ENCODE measurements around the gene TRIO. TPM values are rescaled to one million over a fixed set of nuclear protein-coding genes. Genes with fewer than 3 reads are reported as not detected.

TRIO gene
- total and polyA plus RNA-seq, 2 of the 8 experiments (the other 6 are each of a cell fraction or from before 2014, with no cell fraction given): 35.1 to 69.1 TPM

- H3K36me3 ChIP-seq (ENCODE audit: control insufficient read depth in 2 of 4, insufficient read depth in 4 of 4, low read length in 3 of 4): peaks cover 6 to 36% (median 31%) of the 10 kb centered on the region in 4 experiments; a peak in 7 of 8 replicates
These were observed 352.2 kb downstream of the TRIO start for GRCh38 chr5:14495301-14495700.

More at GRCh38 chr5:14495301-14495700, 352.2 kb downstream of the TRIO start:
- WGBS, 2 experiments (ENCODE audit: extremely low coverage in 1 of 2, insufficient coverage in 1 of 2, insufficient read length in 1 of 2, insufficient replicate concordance in 2 of 2, low coverage in 1 of 2, low lambda C conversion rate in 2 of 2, missing lambda C conversion rate in 1 of 2): 100% methylated on average over 2 of the region's 5 CpGs; no CpG with 5 or more reads in 1 of the 2 experiments
- no peak overlapping the region for H2AFZ ChIP-seq (ENCODE audit: low read length)
- H2BK5ac ChIP-seq (ENCODE audit: low read depth, low read length): no peak overlapping the region
- no peak overlapping the region for H3K27ac ChIP-seq (ENCODE audit: low read depth, low read length)
- H2BK120ac ChIP-seq (replicated peaks; ENCODE audit: low read depth, low read length): no peak overlapping the region
- no peaks in the 10 kb centered on the region for H3K79me1 ChIP-seq (ENCODE audit: low read depth, low read length)
- FAIRE-seq (no peak), DNase-seq (ENCODE audit: low read depth in 1 of 2, low spot score in 2 of 2) (no peak)
- no peak for TF ChIP-seq SIRT6 (IDR thresholded peaks at IDR 0.05; ENCODE audit: low read length)
- no peak for TF ChIP-seq TAF7 (optimal IDR thresholded peaks at IDR 0.05; ENCODE audit: borderline replicate concordance, low read depth, low read length)
- TF ChIP-seq, protein P1, sequence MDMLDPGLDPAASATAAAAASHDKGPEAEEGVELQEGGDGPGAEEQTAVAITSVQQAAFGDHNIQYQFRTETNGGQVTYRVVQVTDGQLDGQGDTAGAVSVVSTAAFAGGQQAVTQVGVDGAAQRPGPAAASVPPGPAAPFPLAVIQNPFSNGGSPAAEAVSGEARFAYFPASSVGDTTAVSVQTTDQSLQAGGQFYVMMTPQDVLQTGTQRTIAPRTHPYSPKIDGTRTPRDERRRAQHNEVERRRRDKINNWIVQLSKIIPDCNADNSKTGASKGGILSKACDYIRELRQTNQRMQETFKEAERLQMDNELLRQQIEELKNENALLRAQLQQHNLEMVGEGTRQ (IDR thresholded peaks at IDR 0.05; ENCODE audit: low read length): no peak
- no peak for TF ChIP-seq TCF12 (IDR thresholded peaks at IDR 0.05; ENCODE audit: low read depth, low read length)
- no peak for TF ChIP-seq TEAD4 (IDR thresholded peaks at IDR 0.05; ENCODE audit: low read depth, low read length)
- TF ChIP-seq, protein P2, sequence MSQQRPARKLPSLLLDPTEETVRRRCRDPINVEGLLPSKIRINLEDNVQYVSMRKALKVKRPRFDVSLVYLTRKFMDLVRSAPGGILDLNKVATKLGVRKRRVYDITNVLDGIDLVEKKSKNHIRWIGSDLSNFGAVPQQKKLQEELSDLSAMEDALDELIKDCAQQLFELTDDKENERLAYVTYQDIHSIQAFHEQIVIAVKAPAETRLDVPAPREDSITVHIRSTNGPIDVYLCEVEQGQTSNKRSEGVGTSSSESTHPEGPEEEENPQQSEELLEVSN (IDR thresholded peaks at IDR 0.05): no peak
- no peak for TF ChIP-seq EZH2 (IDR thresholded peaks at IDR 0.05; ENCODE audit: low read depth, low read length, severe bottlenecking)
- TF ChIP-seq GTF2F1 (IDR thresholded peaks at IDR 0.05; ENCODE audit: borderline replicate concordance, low read depth, low read length): no peak
- no peak overlapping the region for H4K8ac ChIP-seq (ENCODE audit: extremely low read depth, insufficient read depth, low read length)
- no peak overlapping the region for H3K4me2 ChIP-seq (ENCODE audit: insufficient read depth in 1 of 2, low read depth in 2 of 2, low read length in 2 of 2)
- no peak overlapping the region for H4K5ac ChIP-seq (ENCODE audit: insufficient read length, low read depth, low read length)
- H3K9me3 ChIP-seq (ENCODE audit: insufficient read depth in 2 of 2, low read depth in 1 of 2, low read length in 1 of 2): no peaks in the 10 kb centered on the region
- H3K23me2 ChIP-seq (ENCODE audit: low read depth, low read length): no peaks in the 10 kb centered on the region
- H3K4ac ChIP-seq (replicated peaks; ENCODE audit: insufficient read length, low read depth, low read length): no peak overlapping the region
- H3K4me3 ChIP-seq (ENCODE audit: extremely low read depth in 1 of 4, insufficient read depth in 2 of 4, low read depth in 3 of 4, low read length in 4 of 4): no peak overlapping the region
- H2AK5ac ChIP-seq (ENCODE audit: low read depth, low read length): no peak overlapping the region
- H3K9ac ChIP-seq (replicated peaks in 1 of 4; ENCODE audit: extremely low read depth in 1 of 4, low read depth in 3 of 4, low read length in 3 of 4): no peak overlapping the region
- H2BK15ac ChIP-seq (ENCODE audit: low read length): no peak overlapping the region
- POLR2A ChIA-PET (ENCODE audit: partially characterized antibody): no interaction called here
- no peaks in the 10 kb centered on the region for H3K27me3 ChIP-seq (replicated peaks in 1 of 4; ENCODE audit: control insufficient read depth in 3 of 4, extremely low read depth in 1 of 4, insufficient read depth in 3 of 4, low read length in 3 of 4)
- H3K23ac ChIP-seq (ENCODE audit: insufficient read length): no peak overlapping the region
- no peak overlapping the region for H3K14ac ChIP-seq (ENCODE audit: insufficient read length)
- H4K91ac ChIP-seq (replicated peaks; ENCODE audit: insufficient read length, low read length): no peak overlapping the region
- H3K4me1 ChIP-seq (replicated peaks in 1 of 4; ENCODE audit: control insufficient read depth in 3 of 4, insufficient read depth in 4 of 4, low read length in 3 of 4): no peaks in the 10 kb centered on the region
- H3K56ac ChIP-seq (replicated peaks; ENCODE audit: insufficient read length, low read depth, low read length): no peak overlapping the region
- no peak overlapping the region for H2BK20ac ChIP-seq (ENCODE audit: low read length)
- no peak overlapping the region for H3K18ac ChIP-seq (ENCODE audit: extremely low read depth, low read length)
- no peak overlapping the region for H2BK12ac ChIP-seq (ENCODE audit: low read depth, low read length)
- CTCF ChIA-PET (ENCODE audit: partially characterized antibody): interaction anchor here (1.3 to 2.0 kb wide), 2 partner anchors 10 to 153 kb away, joined by 3 to 6 read pairs; no protein-coding TSS in a partner anchor
- no peaks in the 10 kb centered on the region for H4K20me1 ChIP-seq (replicated peaks in 1 of 2; ENCODE audit: control insufficient read depth in 1 of 2, insufficient read depth in 2 of 2, low read length in 2 of 2)
- H3K79me2 ChIP-seq (ENCODE audit: control insufficient read depth in 1 of 2, insufficient read depth in 2 of 2, low read length in 2 of 2): no peaks in the 10 kb centered on the region
